Measurements from ENCODE around the gene ETS1. TPM values are rescaled to one million over a fixed set of nuclear protein-coding genes. Genes with fewer than 3 reads are reported as not detected.

The ETS1 gene
- total RNA-seq, 2 donors from 2014 or later, result 34.3 to 36.4 TPM

DNA sequence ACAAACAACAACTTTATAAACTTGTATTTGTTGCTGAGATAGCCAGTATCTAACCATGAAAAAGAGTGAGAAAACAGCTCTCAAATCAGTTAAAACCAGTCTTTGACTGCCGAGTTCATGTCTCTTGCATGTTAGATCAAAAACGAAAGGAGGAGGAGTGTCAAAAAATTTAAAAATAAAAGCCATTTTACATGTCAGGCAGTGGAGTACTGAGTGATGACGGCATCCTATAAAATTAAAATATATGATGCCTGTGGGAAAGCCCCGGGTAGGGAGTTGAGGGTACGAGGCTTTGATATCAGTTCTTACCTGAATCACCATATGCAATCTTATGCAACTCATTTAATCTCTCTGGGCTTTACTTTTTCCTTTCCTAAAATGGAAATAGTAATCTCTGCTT lies 117.3 kb downstream of the ETS1 start:
- Mint-ChIP-seq H3K4me3 (no peak overlapping the region), H3K27me3 (ENCODE audit: insufficient read depth) (no peaks in the 10 kb centered on the region), H3K9me3 (no peaks in the 10 kb centered on the region), H3K27ac (no peak overlapping the region), H3K4me1 (peaks cover 19% of the 10 kb centered on the region), H3K36me3 (ENCODE audit: low read depth) (peaks cover 24% of the 10 kb centered on the region)
- H3K9ac ChIP-seq (ENCODE audit: extremely low read depth, low read length, poor library complexity, severe bottlenecking), result no peak overlapping the region
- no peaks in the 10 kb centered on the region for H3K27me3 ChIP-seq (ENCODE audit: control insufficient read depth, insufficient read depth, low read length, poor library complexity, severe bottlenecking)
- TF ChIP-seq, protein P1, sequence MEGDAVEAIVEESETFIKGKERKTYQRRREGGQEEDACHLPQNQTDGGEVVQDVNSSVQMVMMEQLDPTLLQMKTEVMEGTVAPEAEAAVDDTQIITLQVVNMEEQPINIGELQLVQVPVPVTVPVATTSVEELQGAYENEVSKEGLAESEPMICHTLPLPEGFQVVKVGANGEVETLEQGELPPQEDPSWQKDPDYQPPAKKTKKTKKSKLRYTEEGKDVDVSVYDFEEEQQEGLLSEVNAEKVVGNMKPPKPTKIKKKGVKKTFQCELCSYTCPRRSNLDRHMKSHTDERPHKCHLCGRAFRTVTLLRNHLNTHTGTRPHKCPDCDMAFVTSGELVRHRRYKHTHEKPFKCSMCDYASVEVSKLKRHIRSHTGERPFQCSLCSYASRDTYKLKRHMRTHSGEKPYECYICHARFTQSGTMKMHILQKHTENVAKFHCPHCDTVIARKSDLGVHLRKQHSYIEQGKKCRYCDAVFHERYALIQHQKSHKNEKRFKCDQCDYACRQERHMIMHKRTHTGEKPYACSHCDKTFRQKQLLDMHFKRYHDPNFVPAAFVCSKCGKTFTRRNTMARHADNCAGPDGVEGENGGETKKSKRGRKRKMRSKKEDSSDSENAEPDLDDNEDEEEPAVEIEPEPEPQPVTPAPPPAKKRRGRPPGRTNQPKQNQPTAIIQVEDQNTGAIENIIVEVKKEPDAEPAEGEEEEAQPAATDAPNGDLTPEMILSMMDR (conservative IDR thresholded peaks at IDR 0.05), result no peak
- no peak overlapping the region for H3K4me3 ChIP-seq (ENCODE audit: low read length)
- no peak overlapping the region for H3K27ac ChIP-seq (ENCODE audit: low read depth, low read length)
- no peaks in the 10 kb centered on the region for H3K9me3 ChIP-seq (ENCODE audit: control insufficient read depth, low read length)
- 72 to 82% methylated on average over 2 to 5 of the region's 5 CpGs for WGBS, 2 experiments (ENCODE audit: insufficient coverage in 1 of 2, insufficient read length in 1 of 2)
- peaks cover 24% of the 10 kb centered on the region for H3K36me3 ChIP-seq (ENCODE audit: control insufficient read depth, insufficient read depth, low read length)
- no peak for DNase-seq
- H3K4me1 ChIP-seq (ENCODE audit: control insufficient read depth, insufficient read depth, low read length), result peaks cover 5% of the 10 kb centered on the region

DNA sequence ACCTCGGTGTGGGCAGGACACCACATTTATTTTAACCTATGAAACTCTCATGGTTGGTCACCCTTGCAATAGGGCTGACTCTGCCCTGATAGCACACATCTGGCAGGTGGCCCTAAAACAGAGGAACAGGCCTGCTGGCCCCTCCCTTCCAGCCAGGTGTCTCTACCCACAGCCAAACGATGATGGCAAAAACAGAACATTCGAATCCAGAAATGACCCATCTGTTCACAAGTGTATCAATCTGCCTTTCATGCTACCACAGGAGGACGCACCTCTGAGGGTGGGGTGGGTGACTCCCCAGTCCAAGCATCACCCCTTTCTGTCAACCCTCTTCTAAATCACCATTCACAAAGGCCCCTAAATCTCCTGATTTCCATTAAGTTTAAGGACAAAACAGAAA lies 118.1 kb downstream of the ETS1 start:
- Histone ChIP-seq H3K4me1 (ENCODE audit: control insufficient read depth, insufficient read depth, low read length) (no peaks in the 10 kb centered on the region), H3K9ac (ENCODE audit: extremely low read depth, low read length, poor library complexity, severe bottlenecking) (no peak overlapping the region), H3K27me3 (ENCODE audit: control insufficient read depth, insufficient read depth, low read length, poor library complexity, severe bottlenecking) (no peaks in the 10 kb centered on the region), H3K27ac (ENCODE audit: low read depth, low read length) (no peak overlapping the region), H3K4me3 (ENCODE audit: low read length) (no peak overlapping the region), H3K9me3 (ENCODE audit: control insufficient read depth, low read length) (no peaks in the 10 kb centered on the region), H3K36me3 (ENCODE audit: control insufficient read depth, insufficient read depth, low read length) (peaks cover 24% of the 10 kb centered on the region)
- peaks cover 24% of the 10 kb centered on the region for H3K36me3 Mint-ChIP-seq (ENCODE audit: low read depth)
- WGBS, 2 experiments (ENCODE audit: insufficient coverage in 1 of 2, insufficient read length in 1 of 2), result 94% methylated on average over 4 of the region's 4 CpGs; no CpG with 5 or more reads in 1 of the 2 experiments
- H3K27me3 Mint-ChIP-seq (ENCODE audit: insufficient read depth), result no peaks in the 10 kb centered on the region
- H3K4me3 Mint-ChIP-seq, result no peak overlapping the region
- DNase-seq, result no peak
- H3K9me3 Mint-ChIP-seq, result no peaks in the 10 kb centered on the region
- TF ChIP-seq, protein P1 (conservative IDR thresholded peaks at IDR 0.05), result no peak
- no peak overlapping the region for H3K27ac Mint-ChIP-seq
- peaks cover 17% of the 10 kb centered on the region for H3K4me1 Mint-ChIP-seq

DNA sequence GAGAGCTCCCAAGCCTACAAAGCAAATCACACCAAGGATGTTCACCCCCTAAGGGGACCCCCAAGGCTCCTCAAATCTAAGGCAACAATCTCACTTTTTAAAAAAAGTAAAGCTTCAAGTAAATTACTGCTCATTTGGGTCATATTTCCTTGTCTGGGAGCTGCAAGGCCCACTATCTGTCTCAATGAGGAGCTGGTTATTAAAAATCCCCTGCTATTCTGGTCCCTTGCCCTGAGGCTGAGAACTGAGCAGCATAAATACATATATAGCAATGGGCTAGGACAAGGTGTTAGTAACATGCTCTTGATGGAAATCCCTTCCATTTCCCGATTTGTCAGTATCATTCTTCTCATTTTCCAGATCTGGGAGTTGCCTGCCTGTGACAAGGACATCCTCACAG lies 119.2 kb downstream of the ETS1 start:
- peaks cover 26% of the 10 kb centered on the region for H3K4me1 Mint-ChIP-seq
- H3K27me3 Mint-ChIP-seq (ENCODE audit: insufficient read depth), result no peaks in the 10 kb centered on the region
- WGBS, 2 experiments (ENCODE audit: insufficient coverage in 1 of 2, insufficient read length in 1 of 2), result 89 to 100% methylated on average over 1 of the region's 1 CpG
- H3K9me3 Mint-ChIP-seq, result no peaks in the 10 kb centered on the region
- no peaks in the 10 kb centered on the region for H3K9me3 ChIP-seq (ENCODE audit: control insufficient read depth, low read length)
- H3K27me3 ChIP-seq (ENCODE audit: control insufficient read depth, insufficient read depth, low read length, poor library complexity, severe bottlenecking), result no peaks in the 10 kb centered on the region
- no peak overlapping the region for H3K4me3 ChIP-seq (ENCODE audit: low read length)
- TF ChIP-seq, protein P1 (conservative IDR thresholded peaks at IDR 0.05), result no peak
- H3K27ac ChIP-seq (ENCODE audit: low read depth, low read length), result no peak overlapping the region
- no peaks in the 10 kb centered on the region for H3K4me1 ChIP-seq (ENCODE audit: control insufficient read depth, insufficient read depth, low read length)
- DNase-seq, result no peak
- H3K27ac Mint-ChIP-seq, result no peak overlapping the region
- peaks cover 22% of the 10 kb centered on the region for H3K36me3 Mint-ChIP-seq (ENCODE audit: low read depth)
- H3K36me3 ChIP-seq (ENCODE audit: control insufficient read depth, insufficient read depth, low read length), result peaks cover 15% of the 10 kb centered on the region
- H3K9ac ChIP-seq (ENCODE audit: extremely low read depth, low read length, poor library complexity, severe bottlenecking), result no peak overlapping the region
- H3K4me3 Mint-ChIP-seq, result no peak overlapping the region
